Measurements from ENCODE around the gene LOXL1. TPM values are rescaled to one million over a fixed set of nuclear protein-coding genes. Genes with fewer than 3 reads are reported as not detected.
A peak's percentile ranks its signal among the peaks of the same experiment; 100 is the strongest.

The LOXL1 gene
- polyA plus RNA-seq, 1 donor from 2014 or later: 2.1 TPM

DNA sequence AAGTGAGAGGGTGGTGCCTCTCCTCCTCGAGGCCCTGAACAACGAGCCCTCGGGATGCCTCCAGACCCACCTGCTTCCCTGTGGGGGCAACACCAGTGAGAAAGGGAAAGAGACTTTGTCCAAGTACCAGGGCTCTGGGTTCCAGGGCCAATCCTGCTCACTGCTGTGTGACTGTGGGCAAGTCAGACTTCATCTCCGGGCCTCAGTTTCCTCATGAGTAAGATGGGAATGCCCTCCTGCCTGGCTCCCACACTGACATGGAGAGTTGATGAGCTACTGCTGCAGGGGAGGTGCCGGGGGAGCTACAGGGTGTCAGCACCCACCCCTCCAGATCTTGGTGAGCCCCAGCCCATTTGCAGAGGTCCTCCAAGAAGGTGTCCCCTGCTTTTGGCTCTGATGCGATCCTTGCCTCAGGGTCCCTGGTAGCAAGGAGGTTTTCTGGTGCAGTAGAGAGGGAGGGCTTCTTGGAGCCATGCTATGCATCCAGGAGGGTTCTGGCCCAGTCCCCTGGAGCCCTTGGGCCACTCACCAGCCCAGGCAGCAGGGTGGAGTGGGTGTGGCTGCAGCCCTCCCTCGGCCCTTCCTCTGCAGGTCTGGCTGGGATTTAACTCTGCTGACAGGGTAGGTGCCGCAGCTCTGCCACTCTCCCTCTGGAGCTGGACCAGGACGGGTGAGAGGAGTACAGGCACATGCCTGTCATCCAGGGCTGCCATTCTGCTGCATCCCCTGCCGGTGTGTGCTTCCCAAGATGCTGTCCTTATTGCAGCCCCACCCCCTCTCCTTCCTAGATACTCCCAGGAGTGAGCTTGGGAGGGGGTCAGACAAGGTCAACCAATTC lies 26.9 kb downstream of the LOXL1 start:
- Histone ChIP-seq H3K27me3 (ENCODE audit: insufficient read depth, low read depth, low read length) (no peaks in the 10 kb centered on the region), H2AFZ (ENCODE audit: low read depth, low read length) (no peak overlapping the region), H3K9me3 (ENCODE audit: low read length) (no peaks in the 10 kb centered on the region), H4K20me1 (ENCODE audit: insufficient read depth) (no peaks in the 10 kb centered on the region), H3K4me2 (ENCODE audit: low read length) (no peak overlapping the region), H3K27ac (ENCODE audit: low read length) (no peak overlapping the region), H3K9ac (ENCODE audit: low read length) (peak overlapping the region; percentile 62), H3K4me3 (ENCODE audit: low read length) (no peak overlapping the region), H3K9me2 (ENCODE audit: insufficient read depth, low read length) (no peaks in the 10 kb centered on the region), H3K79me2 (replicated peaks; ENCODE audit: insufficient read depth, low read length) (no peaks in the 10 kb centered on the region), H3F3A (ENCODE audit: insufficient read depth, low read length, poor library complexity, severe bottlenecking) (no peaks in the 10 kb centered on the region), H3K36me3 (ENCODE audit: insufficient read depth, low read length) (no peaks in the 10 kb centered on the region)
- TF ChIP-seq EZH2 (IDR thresholded peaks at IDR 0.05; ENCODE audit: borderline replicate concordance, insufficient read depth, low read length, poor library complexity, severe bottlenecking) (no peak), MXI1 (conservative IDR thresholded peaks at IDR 0.05; ENCODE audit: poor library complexity, severe bottlenecking) (no peak), RAD21 (conservative IDR thresholded peaks at IDR 0.05) (no peak), EP300 (conservative IDR thresholded peaks at IDR 0.05; ENCODE audit: poor library complexity, severe bottlenecking) (no peak), TAF1 (IDR thresholded peaks at IDR 0.05; ENCODE audit: low read depth) (no peak)
- TF ChIP-seq, protein P1, sequence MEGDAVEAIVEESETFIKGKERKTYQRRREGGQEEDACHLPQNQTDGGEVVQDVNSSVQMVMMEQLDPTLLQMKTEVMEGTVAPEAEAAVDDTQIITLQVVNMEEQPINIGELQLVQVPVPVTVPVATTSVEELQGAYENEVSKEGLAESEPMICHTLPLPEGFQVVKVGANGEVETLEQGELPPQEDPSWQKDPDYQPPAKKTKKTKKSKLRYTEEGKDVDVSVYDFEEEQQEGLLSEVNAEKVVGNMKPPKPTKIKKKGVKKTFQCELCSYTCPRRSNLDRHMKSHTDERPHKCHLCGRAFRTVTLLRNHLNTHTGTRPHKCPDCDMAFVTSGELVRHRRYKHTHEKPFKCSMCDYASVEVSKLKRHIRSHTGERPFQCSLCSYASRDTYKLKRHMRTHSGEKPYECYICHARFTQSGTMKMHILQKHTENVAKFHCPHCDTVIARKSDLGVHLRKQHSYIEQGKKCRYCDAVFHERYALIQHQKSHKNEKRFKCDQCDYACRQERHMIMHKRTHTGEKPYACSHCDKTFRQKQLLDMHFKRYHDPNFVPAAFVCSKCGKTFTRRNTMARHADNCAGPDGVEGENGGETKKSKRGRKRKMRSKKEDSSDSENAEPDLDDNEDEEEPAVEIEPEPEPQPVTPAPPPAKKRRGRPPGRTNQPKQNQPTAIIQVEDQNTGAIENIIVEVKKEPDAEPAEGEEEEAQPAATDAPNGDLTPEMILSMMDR (IDR thresholded peaks at IDR 0.05; ENCODE audit: poor library complexity, severe bottlenecking): no peak
- TF ChIP-seq, protein P2, sequence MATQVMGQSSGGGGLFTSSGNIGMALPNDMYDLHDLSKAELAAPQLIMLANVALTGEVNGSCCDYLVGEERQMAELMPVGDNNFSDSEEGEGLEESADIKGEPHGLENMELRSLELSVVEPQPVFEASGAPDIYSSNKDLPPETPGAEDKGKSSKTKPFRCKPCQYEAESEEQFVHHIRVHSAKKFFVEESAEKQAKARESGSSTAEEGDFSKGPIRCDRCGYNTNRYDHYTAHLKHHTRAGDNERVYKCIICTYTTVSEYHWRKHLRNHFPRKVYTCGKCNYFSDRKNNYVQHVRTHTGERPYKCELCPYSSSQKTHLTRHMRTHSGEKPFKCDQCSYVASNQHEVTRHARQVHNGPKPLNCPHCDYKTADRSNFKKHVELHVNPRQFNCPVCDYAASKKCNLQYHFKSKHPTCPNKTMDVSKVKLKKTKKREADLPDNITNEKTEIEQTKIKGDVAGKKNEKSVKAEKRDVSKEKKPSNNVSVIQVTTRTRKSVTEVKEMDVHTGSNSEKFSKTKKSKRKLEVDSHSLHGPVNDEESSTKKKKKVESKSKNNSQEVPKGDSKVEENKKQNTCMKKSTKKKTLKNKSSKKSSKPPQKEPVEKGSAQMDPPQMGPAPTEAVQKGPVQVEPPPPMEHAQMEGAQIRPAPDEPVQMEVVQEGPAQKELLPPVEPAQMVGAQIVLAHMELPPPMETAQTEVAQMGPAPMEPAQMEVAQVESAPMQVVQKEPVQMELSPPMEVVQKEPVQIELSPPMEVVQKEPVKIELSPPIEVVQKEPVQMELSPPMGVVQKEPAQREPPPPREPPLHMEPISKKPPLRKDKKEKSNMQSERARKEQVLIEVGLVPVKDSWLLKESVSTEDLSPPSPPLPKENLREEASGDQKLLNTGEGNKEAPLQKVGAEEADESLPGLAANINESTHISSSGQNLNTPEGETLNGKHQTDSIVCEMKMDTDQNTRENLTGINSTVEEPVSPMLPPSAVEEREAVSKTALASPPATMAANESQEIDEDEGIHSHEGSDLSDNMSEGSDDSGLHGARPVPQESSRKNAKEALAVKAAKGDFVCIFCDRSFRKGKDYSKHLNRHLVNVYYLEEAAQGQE (IDR thresholded peaks at IDR 0.05; ENCODE audit: borderline replicate concordance): no peak

DNA sequence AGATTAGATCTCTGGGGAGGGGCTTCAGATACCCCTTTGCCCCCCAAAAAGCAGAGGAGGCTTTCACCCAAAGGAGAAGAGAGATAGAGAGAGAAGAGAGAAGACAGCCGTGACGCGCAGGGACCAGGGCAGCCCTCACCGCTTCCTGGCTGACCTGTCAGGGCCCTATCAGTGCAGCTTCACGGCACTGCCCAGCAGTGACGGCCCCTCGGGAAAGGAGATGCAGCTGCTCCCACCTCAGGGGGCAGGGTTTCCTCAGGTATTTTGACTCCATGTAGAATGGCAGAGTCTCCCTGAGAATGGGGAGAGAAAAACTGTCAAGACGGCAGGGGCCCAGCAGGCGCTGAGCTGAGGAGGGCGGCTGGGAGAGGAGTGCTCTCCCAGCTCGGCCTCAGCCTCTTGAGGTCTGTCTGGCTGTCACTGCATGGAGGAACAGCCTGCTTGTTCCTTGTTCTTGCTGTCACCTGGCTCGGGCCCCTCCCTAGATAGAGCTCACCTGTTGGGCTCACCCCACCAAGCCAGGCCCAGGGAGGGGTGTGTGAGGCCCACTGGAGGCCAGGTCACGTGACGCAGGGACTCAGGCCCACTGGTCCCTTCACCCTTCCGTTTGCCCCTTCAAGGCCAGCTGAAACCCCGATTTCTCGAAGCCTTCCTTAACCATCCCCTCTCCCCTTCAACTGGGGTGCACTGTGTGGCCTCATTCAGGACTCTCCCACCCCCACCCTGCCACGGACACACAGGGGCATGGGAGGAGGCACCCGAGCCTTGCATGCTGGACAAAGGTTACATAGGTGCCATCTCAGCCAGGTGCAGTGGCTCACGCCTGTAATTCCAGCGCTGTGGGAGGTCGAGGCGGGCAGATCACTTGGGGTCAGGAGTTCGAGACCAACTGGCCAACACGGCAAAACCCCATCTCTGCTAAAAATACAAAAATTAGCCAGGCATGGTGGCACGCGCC lies 28.2 kb downstream of the LOXL1 start:
- Histone ChIP-seq H3K36me3 (ENCODE audit: insufficient read depth, low read length) (no peaks in the 10 kb centered on the region), H3K9me3 (ENCODE audit: low read length) (no peaks in the 10 kb centered on the region), H3K4me3 (ENCODE audit: low read length) (no peak overlapping the region), H3K9ac (ENCODE audit: low read length) (no peak overlapping the region), H3K79me2 (replicated peaks; ENCODE audit: insufficient read depth, low read length) (no peaks in the 10 kb centered on the region), H3F3A (ENCODE audit: insufficient read depth, low read length, poor library complexity, severe bottlenecking) (no peaks in the 10 kb centered on the region), H3K4me2 (ENCODE audit: low read length) (no peak overlapping the region), H4K20me1 (ENCODE audit: insufficient read depth) (no peaks in the 10 kb centered on the region), H2AFZ (ENCODE audit: low read depth, low read length) (no peak overlapping the region), H3K27ac (ENCODE audit: low read length) (no peak overlapping the region), H3K9me2 (ENCODE audit: insufficient read depth, low read length) (no peaks in the 10 kb centered on the region), H3K27me3 (ENCODE audit: insufficient read depth, low read depth, low read length) (no peaks in the 10 kb centered on the region)
- TF ChIP-seq POLR2AphosphoS5 (IDR thresholded peaks at IDR 0.05) (no peak), RAD21 (conservative IDR thresholded peaks at IDR 0.05) (no peak), MXI1 (conservative IDR thresholded peaks at IDR 0.05; ENCODE audit: poor library complexity, severe bottlenecking) (no peak), TAF1 (IDR thresholded peaks at IDR 0.05; ENCODE audit: low read depth) (no peak), SMC3 (conservative IDR thresholded peaks at IDR 0.05; ENCODE audit: poor library complexity) (no peak), EZH2 (IDR thresholded peaks at IDR 0.05; ENCODE audit: borderline replicate concordance, insufficient read depth, low read length, poor library complexity, severe bottlenecking) (no peak), EP300 (conservative IDR thresholded peaks at IDR 0.05; ENCODE audit: poor library complexity, severe bottlenecking) (no peak)
- TF ChIP-seq, protein P1 (IDR thresholded peaks at IDR 0.05; ENCODE audit: poor library complexity, severe bottlenecking): no peak
- TF ChIP-seq, protein P2 (IDR thresholded peaks at IDR 0.05; ENCODE audit: borderline replicate concordance): no peak
